ENCODE measurements around the gene SAMD8. TPM values are rescaled to one million over a fixed set of nuclear protein-coding genes. Genes with fewer than 3 reads are reported as not detected.

SAMD8 gene
- total RNA-seq, 1 experiment from 2014 or later, result 32.0 TPM

- POLR2A ChIA-PET, result no interaction called here
- no peak for ATAC-seq
- H3K27ac ChIP-seq (ENCODE audit: low read length), result no peak overlapping the region
- no TSS peak for BruUV-seq (replicated peaks)
- DNase-seq (ENCODE audit: low read depth, low spot score), result no peak
- no peaks in the 10 kb centered on the region for H3K9me3 ChIP-seq (ENCODE audit: control insufficient read depth, insufficient read depth, low read depth, low read length)
- no peak overlapping the region for H3K4me3 ChIP-seq (ENCODE audit: low read depth in 2 of 2, low read length in 2 of 2)
- in situ Hi-C loops (cut with HindIII; ENCODE audit: low pct_unique_long_range_greater_than_20kb, low sequenced_read_pairs), result no loop called here
- no peaks in the 10 kb centered on the region for H3K4me1 ChIP-seq (ENCODE audit: control insufficient read depth, insufficient read depth, low read length)
- TF ChIP-seq, protein P1, sequence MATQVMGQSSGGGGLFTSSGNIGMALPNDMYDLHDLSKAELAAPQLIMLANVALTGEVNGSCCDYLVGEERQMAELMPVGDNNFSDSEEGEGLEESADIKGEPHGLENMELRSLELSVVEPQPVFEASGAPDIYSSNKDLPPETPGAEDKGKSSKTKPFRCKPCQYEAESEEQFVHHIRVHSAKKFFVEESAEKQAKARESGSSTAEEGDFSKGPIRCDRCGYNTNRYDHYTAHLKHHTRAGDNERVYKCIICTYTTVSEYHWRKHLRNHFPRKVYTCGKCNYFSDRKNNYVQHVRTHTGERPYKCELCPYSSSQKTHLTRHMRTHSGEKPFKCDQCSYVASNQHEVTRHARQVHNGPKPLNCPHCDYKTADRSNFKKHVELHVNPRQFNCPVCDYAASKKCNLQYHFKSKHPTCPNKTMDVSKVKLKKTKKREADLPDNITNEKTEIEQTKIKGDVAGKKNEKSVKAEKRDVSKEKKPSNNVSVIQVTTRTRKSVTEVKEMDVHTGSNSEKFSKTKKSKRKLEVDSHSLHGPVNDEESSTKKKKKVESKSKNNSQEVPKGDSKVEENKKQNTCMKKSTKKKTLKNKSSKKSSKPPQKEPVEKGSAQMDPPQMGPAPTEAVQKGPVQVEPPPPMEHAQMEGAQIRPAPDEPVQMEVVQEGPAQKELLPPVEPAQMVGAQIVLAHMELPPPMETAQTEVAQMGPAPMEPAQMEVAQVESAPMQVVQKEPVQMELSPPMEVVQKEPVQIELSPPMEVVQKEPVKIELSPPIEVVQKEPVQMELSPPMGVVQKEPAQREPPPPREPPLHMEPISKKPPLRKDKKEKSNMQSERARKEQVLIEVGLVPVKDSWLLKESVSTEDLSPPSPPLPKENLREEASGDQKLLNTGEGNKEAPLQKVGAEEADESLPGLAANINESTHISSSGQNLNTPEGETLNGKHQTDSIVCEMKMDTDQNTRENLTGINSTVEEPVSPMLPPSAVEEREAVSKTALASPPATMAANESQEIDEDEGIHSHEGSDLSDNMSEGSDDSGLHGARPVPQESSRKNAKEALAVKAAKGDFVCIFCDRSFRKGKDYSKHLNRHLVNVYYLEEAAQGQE (IDR thresholded peaks at IDR 0.05; ENCODE audit: insufficient read depth in 1 of 2, low read depth in 2 of 2, low read length in 1 of 2), result no peak
- no peak for TF ChIP-seq POLR2AphosphoS5 (IDR thresholded peaks at IDR 0.05; ENCODE audit: low read depth, low read length)
- TF ChIP-seq CTCF (IDR thresholded peaks at IDR 0.05), result no peak
- no peak for TF ChIP-seq SIN3A (IDR thresholded peaks at IDR 0.05; ENCODE audit: borderline replicate concordance, insufficient read depth, low read depth, low read length)
- TF ChIP-seq TCF7L2 (IDR thresholded peaks at IDR 0.05; ENCODE audit: low read depth, low read length), result no peak
- CTCF ChIA-PET, result no interaction called here
- intact Hi-C loops (cut with micrococcal nuclease; ENCODE audit: unreplicated experiment), result no loop called here
- no peaks in the 10 kb centered on the region for H3K36me3 ChIP-seq (ENCODE audit: control insufficient read depth, insufficient read depth, low read length)
- H3K27me3 ChIP-seq (ENCODE audit: control insufficient read depth, insufficient read depth, low read length), result no peaks in the 10 kb centered on the region
Observed at GRCh38 chr10:75091146-75091545, 20.3 kb upstream of the SAMD8 start.

- BruUV-seq (replicated peaks), result no TSS peak
- H3K4me3 ChIP-seq (ENCODE audit: low read depth in 2 of 2, low read length in 2 of 2), result no peak overlapping the region
- H3K27ac ChIP-seq (ENCODE audit: low read length), result no peak overlapping the region
- TF ChIP-seq POLR2AphosphoS5 (IDR thresholded peaks at IDR 0.05; ENCODE audit: low read depth, low read length) (no peak), CTCF (IDR thresholded peaks at IDR 0.05) (no peak), SIN3A (IDR thresholded peaks at IDR 0.05; ENCODE audit: borderline replicate concordance, insufficient read depth, low read depth, low read length) (no peak), TCF7L2 (IDR thresholded peaks at IDR 0.05; ENCODE audit: low read depth, low read length) (no peak)
- TF ChIP-seq, protein P1 (IDR thresholded peaks at IDR 0.05; ENCODE audit: insufficient read depth in 1 of 2, low read depth in 2 of 2, low read length in 1 of 2), result no peak
- intact Hi-C loops (cut with micrococcal nuclease; ENCODE audit: unreplicated experiment) (no loop called here), in situ Hi-C loops (cut with HindIII; ENCODE audit: low pct_unique_long_range_greater_than_20kb, low sequenced_read_pairs) (no loop called here)
- no peaks in the 10 kb centered on the region for H3K4me1 ChIP-seq (ENCODE audit: control insufficient read depth, insufficient read depth, low read length)
- ChIA-PET CTCF (no interaction called here), POLR2A (no interaction called here)
- H3K9me3 ChIP-seq (ENCODE audit: control insufficient read depth, insufficient read depth, low read depth, low read length), result no peaks in the 10 kb centered on the region
- no peak for DNase-seq (ENCODE audit: low read depth, low spot score)
- no peaks in the 10 kb centered on the region for H3K36me3 ChIP-seq (ENCODE audit: control insufficient read depth, insufficient read depth, low read length)
- ATAC-seq, result no peak
- H3K27me3 ChIP-seq (ENCODE audit: control insufficient read depth, insufficient read depth, low read length), result no peaks in the 10 kb centered on the region
Observed at GRCh38 chr10:75094465-75094864, 17.0 kb upstream of the SAMD8 start.

Data from Panc1 (cell line).